ENCODE data around the gene CCDC24. TPM values are rescaled to one million over a fixed set of nuclear protein-coding genes. Genes with fewer than 3 reads are reported as not detected.
A peak's percentile ranks its signal among the peaks of the same experiment; 100 is the strongest.

CCDC24 gene
- polyA plus RNA-seq, 1 experiment = 2.0 TPM

GRCh38 chr1:43983253-43983899 is 8.0 kb upstream of the CCDC24 start:
- TF ChIP-seq, protein P1, sequence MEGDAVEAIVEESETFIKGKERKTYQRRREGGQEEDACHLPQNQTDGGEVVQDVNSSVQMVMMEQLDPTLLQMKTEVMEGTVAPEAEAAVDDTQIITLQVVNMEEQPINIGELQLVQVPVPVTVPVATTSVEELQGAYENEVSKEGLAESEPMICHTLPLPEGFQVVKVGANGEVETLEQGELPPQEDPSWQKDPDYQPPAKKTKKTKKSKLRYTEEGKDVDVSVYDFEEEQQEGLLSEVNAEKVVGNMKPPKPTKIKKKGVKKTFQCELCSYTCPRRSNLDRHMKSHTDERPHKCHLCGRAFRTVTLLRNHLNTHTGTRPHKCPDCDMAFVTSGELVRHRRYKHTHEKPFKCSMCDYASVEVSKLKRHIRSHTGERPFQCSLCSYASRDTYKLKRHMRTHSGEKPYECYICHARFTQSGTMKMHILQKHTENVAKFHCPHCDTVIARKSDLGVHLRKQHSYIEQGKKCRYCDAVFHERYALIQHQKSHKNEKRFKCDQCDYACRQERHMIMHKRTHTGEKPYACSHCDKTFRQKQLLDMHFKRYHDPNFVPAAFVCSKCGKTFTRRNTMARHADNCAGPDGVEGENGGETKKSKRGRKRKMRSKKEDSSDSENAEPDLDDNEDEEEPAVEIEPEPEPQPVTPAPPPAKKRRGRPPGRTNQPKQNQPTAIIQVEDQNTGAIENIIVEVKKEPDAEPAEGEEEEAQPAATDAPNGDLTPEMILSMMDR (IDR thresholded peaks at IDR 0.05; ENCODE audit: insufficient read depth, low read depth, low read length) = no peak
- no peaks in the 10 kb centered on the region for H3K27me3 ChIP-seq (ENCODE audit: control insufficient read depth, insufficient read depth, low read length)
- ChIA-PET POLR2A (no interaction called here), CTCF (interaction anchor here (0.7 kb wide), 1 partner anchor 440 kb away, joined by 4 read pairs; no protein-coding TSS in a partner anchor)
- H3K4me3 ChIP-seq (ENCODE audit: low read depth, low read length) = no peak overlapping the region
- H3K36me3 ChIP-seq (ENCODE audit: control insufficient read depth, insufficient read depth, low read length) = peaks cover 13% of the 10 kb centered on the region
- DNase-seq (ENCODE audit: low read depth) = no peak

GRCh38 chr1:43984855-43985254 is 6.5 kb upstream of the CCDC24 start:
- Histone ChIP-seq H3K36me3 (ENCODE audit: control insufficient read depth, insufficient read depth, low read length) (peaks cover 13% of the 10 kb centered on the region), H3K4me3 (ENCODE audit: low read depth, low read length) (no peak overlapping the region), H3K27me3 (ENCODE audit: control insufficient read depth, insufficient read depth, low read length) (no peaks in the 10 kb centered on the region)
- no peak for DNase-seq (ENCODE audit: low read depth)
- ChIA-PET POLR2A (no interaction called here), CTCF (no interaction called here)
- TF ChIP-seq, protein P1 (IDR thresholded peaks at IDR 0.05; ENCODE audit: insufficient read depth, low read depth, low read length) = no peak

GRCh38 chr1:43985984-43986595 is 5.3 kb upstream of the CCDC24 start:
- Histone ChIP-seq H3K27me3 (ENCODE audit: control insufficient read depth, insufficient read depth, low read length) (no peaks in the 10 kb centered on the region), H3K4me3 (ENCODE audit: low read depth, low read length) (no peak overlapping the region), H3K36me3 (ENCODE audit: control insufficient read depth, insufficient read depth, low read length) (peaks cover 13% of the 10 kb centered on the region)
- TF ChIP-seq, protein P1 (IDR thresholded peaks at IDR 0.05; ENCODE audit: insufficient read depth, low read depth, low read length) = no peak
- POLR2A ChIA-PET = interaction anchor here (0.6 kb wide), 1 partner anchor 31 kb away, joined by 5 read pairs; no protein-coding TSS in a partner anchor
- DNase-seq (ENCODE audit: low read depth) = no peak
- CTCF ChIA-PET = interaction anchor here (1.2 to 1.3 kb wide), 3 partner anchors 19 to 221 kb away, joined by 3 to 4 read pairs (median 3); no protein-coding TSS in a partner anchor

GRCh38 chr1:43986712-43987111 is 4.7 kb upstream of the CCDC24 start:
- Histone ChIP-seq H3K36me3 (ENCODE audit: control insufficient read depth, insufficient read depth, low read length) (peaks cover 13% of the 10 kb centered on the region), H3K27me3 (ENCODE audit: control insufficient read depth, insufficient read depth, low read length) (no peaks in the 10 kb centered on the region), H3K4me3 (ENCODE audit: low read depth, low read length) (no peak overlapping the region)
- no peak for DNase-seq (ENCODE audit: low read depth)
- POLR2A ChIA-PET = interaction anchor here (0.6 kb wide), 1 partner anchor 32 kb away, joined by 5 read pairs; no protein-coding TSS in a partner anchor
- TF ChIP-seq, protein P1 (IDR thresholded peaks at IDR 0.05; ENCODE audit: insufficient read depth, low read depth, low read length) = peak; percentile 36
- CTCF ChIA-PET = interaction anchor here (1.2 to 1.3 kb wide), 3 partner anchors 19 to 221 kb away, joined by 3 to 4 read pairs (median 3); no protein-coding TSS in a partner anchor

- Histone ChIP-seq H3K4me3 (ENCODE audit: low read depth, low read length) (no peak overlapping the region), H3K36me3 (ENCODE audit: control insufficient read depth, insufficient read depth, low read length) (peaks cover 13% of the 10 kb centered on the region), H3K27me3 (ENCODE audit: control insufficient read depth, insufficient read depth, low read length) (no peaks in the 10 kb centered on the region)
- POLR2A ChIA-PET = no interaction called here
- TF ChIP-seq, protein P1 (IDR thresholded peaks at IDR 0.05; ENCODE audit: insufficient read depth, low read depth, low read length) = no peak
- CTCF ChIA-PET = interaction anchor here (1.3 kb wide), 2 partner anchors 18 to 61 kb away, joined by 3 to 4 read pairs; no protein-coding TSS in a partner anchor
- DNase-seq (ENCODE audit: low read depth) = no peak
These were observed 4.1 kb upstream of the CCDC24 start for GRCh38 chr1:43987159-43987902.

All from BJ (cell line).